Activated T-helper 17 cell treated with anti-CD3 and anti-CD28 coated beads, Interleukin-2, amount 50 U/mL, for 72 hours (primary cell): ENCODE measurements around the gene PPP1R3E. TPM values are rescaled to one million over a fixed set of nuclear protein-coding genes. Genes with fewer than 3 reads are reported as not detected.

ENCODE experiments used
- ATAC-seq: fragments of 150-1000 bp; cut with Tn5 transposase; replicated peaks from 2 replicates; pipeline ENCODE4 v1.10.0; 2021; ENCODE audit warnings: mild to moderate bottlenecking, moderate library complexity
- H3K27ac Mint-ChIP-seq: one replicate; pipeline ENCODE4 v1.8.0; 2022; ENCODE audit warnings: mixed read lengths
- H3K27me3 Mint-ChIP-seq: one replicate; pipeline ENCODE4 v1.8.0; 2022; ENCODE audit warnings: mixed read lengths
- H3K36me3 Mint-ChIP-seq: one replicate; pipeline ENCODE4 v1.8.0; 2022; ENCODE audit warnings: low read depth, mild to moderate bottlenecking, mixed read lengths
- H3K4me1 Mint-ChIP-seq: one replicate; pipeline ENCODE4 v1.8.0; 2022; ENCODE audit warnings: mixed read lengths
- H3K4me3 Mint-ChIP-seq: one replicate; pipeline ENCODE4 v1.8.0; 2022; ENCODE audit warnings: mild to moderate bottlenecking, mixed read lengths
- H3K9me3 Mint-ChIP-seq: one replicate; pipeline ENCODE4 v1.8.0; 2022; ENCODE audit warnings: mixed read lengths
- total RNA-seq, 2 donors: library from RNA; stranded (reverse); gene quantifications; one replicate each; pipeline ENCODE4 v1.2.3, GENCODE V29; 2022

PPP1R3E gene, protein sequence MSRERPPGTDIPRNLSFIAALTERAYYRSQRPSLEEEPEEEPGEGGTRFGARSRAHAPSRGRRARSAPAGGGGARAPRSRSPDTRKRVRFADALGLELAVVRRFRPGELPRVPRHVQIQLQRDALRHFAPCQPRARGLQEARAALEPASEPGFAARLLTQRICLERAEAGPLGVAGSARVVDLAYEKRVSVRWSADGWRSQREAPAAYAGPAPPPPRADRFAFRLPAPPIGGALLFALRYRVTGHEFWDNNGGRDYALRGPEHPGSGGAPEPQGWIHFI
- 10 to 100 TPM; 21.1 to 68.8 TPM for total RNA-seq

DNA sequence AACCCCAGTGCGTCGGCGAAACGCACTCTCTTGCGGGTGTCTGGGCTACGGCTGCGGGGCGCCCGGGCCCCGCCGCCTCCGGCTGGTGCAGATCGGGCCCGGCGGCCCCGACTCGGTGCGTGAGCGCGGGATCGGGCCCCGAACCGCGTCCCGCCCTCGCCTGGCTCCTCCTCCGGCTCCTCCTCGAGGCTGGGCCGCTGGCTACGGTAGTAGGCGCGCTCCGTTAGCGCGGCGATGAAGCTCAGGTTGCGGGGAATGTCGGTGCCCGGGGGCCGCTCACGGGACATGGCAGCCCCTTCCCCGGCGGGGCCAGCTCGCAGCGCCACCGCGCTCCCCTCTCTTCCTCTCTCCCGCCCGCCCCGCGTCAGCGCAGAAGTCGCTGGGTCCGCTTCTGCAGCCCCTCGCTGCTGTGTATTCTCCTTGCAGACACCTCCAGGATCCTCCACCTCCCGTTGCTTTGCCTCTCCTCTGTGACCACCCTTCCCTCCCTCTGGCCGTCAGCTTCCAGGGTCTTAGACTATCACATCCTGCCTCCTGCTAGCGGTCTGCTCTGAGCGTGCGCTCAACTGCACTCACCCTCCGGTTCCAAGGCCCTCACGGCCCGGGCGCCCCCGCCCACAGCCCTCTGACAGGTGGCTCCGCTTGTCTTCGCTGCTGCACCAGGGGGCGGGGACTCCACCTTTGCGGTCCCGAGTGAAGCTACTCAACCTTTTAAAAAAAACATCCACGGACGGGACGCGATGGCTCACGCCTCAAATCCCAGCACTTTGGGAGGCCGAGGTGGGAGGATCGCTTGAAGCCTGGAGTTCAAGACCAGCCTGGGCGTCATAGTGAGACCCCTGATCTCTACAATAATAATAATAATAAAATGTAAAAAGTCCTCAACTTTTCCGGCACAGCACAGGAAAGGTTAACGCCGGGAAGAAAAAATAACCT is at the start of gene PPP1R3E:
PPP1R3E (minus strand) TSS at position 570 of the 936 bp plus-strand sequence; CDS start at position 287, 283 bp downstream.
- Mint-ChIP-seq H3K27me3 (peaks cover 12% of the 10 kb centered on the region), H3K27ac (peak within 1 kb of the TSS; percentile 96), H3K9me3 (no peaks in the 10 kb centered on the region), H3K4me1 (peaks cover 10% of the 10 kb centered on the region), H3K4me3 (peak within 1 kb of the TSS; percentile 96), H3K36me3 (peaks cover 49% of the 10 kb centered on the region)
- ATAC-seq = peak; percentile 57

DNA sequence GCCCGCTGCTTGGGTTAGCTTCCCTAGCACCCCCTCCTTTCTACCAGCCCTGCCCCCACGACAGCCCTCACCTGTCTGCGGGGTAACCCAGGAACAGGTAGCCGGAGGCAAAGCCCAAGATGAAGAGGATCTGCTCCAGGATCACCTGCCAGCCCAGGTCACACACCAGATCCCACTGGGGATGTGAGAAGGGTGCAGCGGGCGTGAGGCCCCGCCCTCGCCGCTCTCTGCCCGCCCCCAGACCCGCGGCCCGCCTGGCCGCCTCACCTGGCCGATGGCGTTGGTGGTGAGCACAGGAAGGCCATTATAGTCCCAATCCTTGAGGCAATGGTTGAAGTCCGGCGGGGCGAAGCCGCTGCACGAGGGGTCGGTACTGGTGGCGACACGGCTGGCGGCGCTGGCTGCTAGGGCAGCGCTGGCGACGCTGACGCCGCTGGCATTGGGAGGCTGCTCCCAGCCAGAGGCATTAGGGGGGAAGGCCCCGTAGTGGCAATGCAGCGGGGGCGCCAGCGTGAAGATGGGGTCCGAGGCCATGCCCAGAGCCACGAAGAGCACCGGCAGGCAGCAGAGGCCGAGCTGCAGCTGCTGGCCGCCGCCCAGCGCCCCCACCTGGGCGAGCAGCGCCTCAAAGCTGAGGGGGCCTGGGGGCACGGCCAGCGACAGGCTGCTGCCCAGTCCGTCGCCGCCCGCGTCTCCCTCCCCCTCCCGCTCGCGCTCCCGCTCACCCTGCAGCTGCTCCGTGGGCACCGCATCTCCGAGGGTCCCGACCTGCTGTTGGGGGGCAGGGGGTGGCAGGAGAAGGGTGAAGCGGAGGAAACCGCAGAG is 49.2 kb upstream of the PPP1R3E start:
- Mint-ChIP-seq H3K4me3 (peak overlapping the region; percentile 80), H3K27me3 (peaks cover 31% of the 10 kb centered on the region), H3K9me3 (no peaks in the 10 kb centered on the region), H3K4me1 (peaks cover 8% of the 10 kb centered on the region), H3K27ac (no peak overlapping the region), H3K36me3 (no peaks in the 10 kb centered on the region)
- ATAC-seq = peak; percentile 31

DNA sequence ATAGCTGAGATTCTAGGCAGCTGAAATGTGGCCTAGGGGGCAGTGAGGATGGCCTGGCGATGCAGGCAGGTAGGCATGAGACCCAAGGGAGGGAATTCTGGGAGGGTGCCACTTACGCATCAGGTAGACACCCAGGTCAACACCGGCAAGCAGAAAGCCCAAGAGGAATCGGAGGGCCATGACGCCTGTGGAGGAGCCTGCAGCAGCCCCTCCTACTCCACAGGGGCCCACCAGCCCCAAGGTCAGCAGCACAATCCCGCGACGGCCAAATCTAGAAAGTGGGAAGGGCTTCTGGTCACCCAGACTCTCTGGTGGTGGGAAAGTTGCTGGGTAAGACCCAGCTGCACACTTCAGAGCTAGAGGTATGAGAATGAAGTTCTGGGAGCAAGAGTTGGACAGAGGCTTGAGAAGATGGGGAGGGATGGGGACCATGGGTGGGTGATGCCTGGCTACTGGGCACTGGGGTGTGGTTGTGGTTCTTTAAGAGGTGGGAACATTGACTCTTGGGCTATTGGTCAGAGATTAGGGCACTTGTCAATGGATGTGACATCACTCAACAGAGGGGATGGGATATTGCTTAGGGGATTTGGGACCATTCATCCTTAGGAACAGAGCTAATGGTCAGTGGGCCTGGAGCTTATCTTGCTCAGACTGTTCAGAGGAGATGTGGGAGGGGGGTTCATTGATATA is 46.6 kb upstream of the PPP1R3E start:
- H3K9me3 Mint-ChIP-seq = no peaks in the 10 kb centered on the region
- no peak for ATAC-seq
- no peak overlapping the region for H3K4me3 Mint-ChIP-seq
- H3K27ac Mint-ChIP-seq = no peak overlapping the region
- H3K27me3 Mint-ChIP-seq = peaks cover 24% of the 10 kb centered on the region
- peaks cover 8% of the 10 kb centered on the region for H3K4me1 Mint-ChIP-seq
- no peaks in the 10 kb centered on the region for H3K36me3 Mint-ChIP-seq

DNA sequence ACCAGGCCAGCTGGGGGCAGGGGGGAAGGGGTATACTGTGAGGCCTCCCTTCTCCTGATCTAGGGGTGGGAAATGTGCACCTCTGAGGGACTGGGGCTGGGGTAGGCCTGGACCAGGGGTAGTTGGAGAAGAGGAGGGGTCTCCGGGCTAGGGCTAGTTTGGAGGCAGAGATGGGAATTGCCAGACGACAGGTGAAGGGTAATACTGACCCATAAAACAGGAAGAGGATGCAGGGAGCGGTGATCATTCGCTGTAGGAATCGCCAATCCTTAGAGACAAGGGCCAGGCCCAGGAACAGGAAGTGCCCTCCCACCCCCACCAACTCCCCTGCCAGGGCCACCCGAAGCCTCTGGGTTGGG is 45.6 kb upstream of the PPP1R3E start:
- Mint-ChIP-seq H3K4me1 (peaks cover 5% of the 10 kb centered on the region), H3K27ac (no peak overlapping the region), H3K4me3 (no peak overlapping the region)

DNA sequence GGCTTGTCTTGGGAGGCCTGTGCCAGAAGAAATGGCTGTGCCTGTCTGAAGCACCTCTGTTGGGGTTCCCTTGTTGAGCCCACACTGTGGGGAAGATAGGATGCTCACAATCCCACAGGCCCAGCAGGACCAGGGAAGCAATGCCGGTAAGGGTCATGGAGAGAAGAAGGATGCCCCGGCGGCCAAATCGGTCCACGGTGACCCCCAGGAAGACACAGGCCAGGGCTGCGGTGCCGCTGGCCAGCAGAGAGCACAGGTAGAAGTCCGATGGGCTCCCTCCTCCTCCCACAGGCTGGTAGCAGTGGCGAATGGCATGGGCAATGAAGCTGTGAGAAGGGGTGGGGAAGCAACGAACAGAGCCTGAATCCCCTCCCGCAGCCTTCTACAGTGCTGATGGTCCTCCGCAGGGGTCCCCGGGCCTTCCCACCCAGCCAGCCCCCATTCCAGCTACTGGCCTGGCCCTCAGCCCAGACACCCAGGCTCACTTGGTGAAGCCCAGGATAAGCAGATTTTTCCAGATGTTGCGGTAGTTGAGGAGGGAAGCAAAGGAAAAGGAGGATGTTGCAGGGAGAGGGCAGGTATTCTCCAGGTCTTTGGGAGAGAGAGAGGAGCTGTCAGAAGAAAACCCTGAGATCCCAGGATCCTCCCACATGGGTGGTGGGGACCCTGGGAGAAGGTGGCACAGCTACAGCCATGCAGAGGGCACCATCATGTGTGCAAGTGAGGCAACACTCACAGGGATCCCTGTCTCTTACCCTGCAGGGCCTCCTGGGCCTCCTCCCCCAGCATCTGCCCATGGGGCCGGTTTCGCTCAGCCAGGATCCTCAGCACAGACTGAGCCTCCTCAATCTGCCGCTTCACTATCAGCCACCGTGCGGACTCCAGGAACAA is 45.0 kb upstream of the PPP1R3E start:
- Mint-ChIP-seq H3K4me3 (no peak overlapping the region), H3K9me3 (no peaks in the 10 kb centered on the region), H3K4me1 (no peaks in the 10 kb centered on the region), H3K36me3 (no peaks in the 10 kb centered on the region), H3K27me3 (peaks cover 10% of the 10 kb centered on the region), H3K27ac (no peak overlapping the region)
- ATAC-seq = no peak

More for the DNA sequence above, 45.6 kb upstream of the PPP1R3E start:
- Mint-ChIP-seq H3K36me3 (no peaks in the 10 kb centered on the region), H3K27me3 (peaks cover 13% of the 10 kb centered on the region), H3K9me3 (no peaks in the 10 kb centered on the region)
- no peak for ATAC-seq

DNA sequence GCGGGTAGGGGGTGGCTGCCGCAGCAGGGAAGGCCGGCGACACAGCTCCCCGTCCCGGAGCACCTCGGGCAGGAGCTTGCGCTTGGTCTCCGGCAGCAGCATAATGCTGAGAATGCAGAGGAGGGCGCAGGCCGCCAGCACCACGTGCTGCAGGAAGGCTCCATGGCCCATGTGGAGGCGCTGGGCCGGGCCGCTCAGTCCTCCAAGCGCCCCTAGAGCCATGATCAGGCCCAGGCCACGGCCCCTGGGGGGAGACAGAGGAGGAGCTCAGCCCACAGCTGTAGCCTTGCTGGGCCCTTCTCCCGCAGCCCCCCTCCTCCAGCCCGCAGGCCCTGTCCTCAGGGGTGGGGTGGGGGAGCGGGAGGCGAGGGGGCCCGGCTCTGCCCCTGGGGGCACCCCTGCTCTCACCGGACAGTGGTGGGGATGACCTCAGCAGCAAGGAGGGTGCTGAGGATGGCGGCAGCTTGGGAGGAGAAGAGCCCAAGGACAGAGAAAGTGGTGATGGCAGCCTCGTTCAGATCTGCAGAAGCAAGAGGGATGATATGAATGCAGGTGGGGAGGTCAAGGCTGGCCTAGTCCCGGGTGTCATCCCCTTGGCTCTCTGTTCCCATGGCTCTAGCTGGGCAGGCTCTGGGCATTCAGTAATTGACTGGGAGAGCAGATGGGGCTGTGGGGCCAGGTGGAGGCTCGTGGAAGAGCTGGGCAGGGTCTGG is 44.2 kb upstream of the PPP1R3E start:
- Mint-ChIP-seq H3K4me1 (no peaks in the 10 kb centered on the region), H3K27ac (no peak overlapping the region), H3K4me3 (no peak overlapping the region), H3K27me3 (peaks cover 10% of the 10 kb centered on the region), H3K36me3 (no peaks in the 10 kb centered on the region), H3K9me3 (no peaks in the 10 kb centered on the region)
- no peak for ATAC-seq

DNA sequence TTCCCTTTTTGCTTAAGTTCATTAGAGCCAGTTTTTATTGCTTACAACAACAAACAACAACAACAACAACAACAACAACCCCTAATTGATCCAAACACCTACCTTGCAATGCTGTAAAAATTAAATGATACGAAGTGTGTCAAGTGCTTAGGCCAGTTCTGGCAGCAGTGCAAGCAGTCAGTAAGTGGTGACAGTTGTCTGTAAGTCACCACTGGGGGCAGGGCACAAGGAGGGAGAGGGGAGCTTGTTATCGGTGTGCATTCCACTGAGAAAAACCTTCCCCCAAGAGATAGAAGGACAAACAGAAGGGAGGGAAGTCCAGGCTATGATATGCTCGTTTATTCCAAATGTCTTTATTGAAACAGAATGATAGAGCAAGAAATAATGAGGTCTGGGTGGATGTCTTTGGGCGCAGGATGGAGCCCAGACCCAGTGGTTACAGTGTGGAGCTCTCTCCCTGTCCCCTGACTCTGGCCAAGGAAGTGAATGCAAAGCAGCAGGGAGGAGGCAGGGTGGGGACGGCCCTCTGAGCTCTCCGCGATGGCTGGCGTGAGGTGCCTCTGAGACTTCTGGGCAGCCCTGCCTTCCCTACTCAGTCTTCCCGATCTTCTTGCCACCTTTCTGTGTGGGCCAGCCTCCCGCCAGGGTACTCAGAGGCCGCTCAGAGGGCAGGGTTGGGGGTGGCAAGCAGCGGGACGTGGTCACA is 43.5 kb upstream of the PPP1R3E start:
- Mint-ChIP-seq H3K9me3 (no peaks in the 10 kb centered on the region), H3K4me3 (no peak overlapping the region), H3K27me3 (peaks cover 7% of the 10 kb centered on the region), H3K4me1 (no peaks in the 10 kb centered on the region), H3K36me3 (no peaks in the 10 kb centered on the region), H3K27ac (no peak overlapping the region)
- ATAC-seq = no peak

DNA sequence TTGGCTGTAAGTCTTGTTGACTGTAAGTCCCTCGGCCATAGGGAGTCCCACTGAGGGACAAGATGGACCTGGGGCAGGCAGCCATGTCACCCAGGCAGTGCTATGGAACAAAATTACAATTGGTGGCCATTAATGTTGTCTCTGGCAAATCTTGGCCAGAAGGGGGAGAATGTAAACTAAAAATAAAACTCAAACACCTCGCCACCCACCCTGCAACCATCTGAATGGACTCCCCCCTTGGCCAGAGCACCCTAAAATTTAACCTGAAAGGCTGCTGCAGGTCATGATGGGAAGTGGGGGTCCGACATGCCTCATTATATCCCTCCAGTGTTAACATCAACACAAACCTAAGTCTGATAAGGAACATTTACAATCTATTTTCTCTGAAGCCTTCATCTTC is 41.8 kb upstream of the PPP1R3E start:
- no peaks in the 10 kb centered on the region for H3K27me3 Mint-ChIP-seq

DNA sequence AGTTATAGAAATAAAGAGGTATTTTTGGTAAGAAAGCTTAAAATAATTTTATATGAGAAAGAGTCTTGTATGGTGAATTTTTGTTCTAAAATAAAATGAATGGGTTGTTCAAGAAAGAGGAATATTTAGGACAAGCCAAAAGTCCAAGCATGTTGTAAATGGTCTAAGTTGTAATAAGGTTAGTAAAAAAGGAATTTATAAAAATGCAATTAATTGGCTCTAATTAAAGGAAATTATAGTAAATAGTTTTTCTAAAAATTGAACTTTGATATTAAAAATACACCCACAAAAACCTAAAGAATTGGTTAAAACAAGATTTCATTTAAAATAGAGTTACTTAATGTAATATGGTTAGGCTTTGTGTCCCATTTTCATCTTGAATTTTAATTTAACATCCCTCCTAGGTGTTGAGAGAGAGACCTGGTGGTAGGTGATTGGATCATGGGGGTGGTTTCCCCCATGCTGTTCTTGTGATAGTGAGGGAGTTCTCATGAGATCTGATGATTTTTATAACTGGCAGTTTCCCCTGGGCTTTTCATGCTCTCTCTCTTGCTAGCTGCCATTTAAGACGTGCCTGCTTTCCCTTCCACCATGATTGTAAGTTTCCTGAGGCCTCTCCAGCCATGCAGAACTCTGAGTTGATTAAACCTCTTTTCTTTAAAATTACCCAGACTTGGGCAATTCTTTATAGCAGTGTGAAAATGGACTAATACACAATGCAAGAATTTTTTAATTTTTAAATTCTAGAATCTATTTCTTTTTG is 37.0 kb upstream of the PPP1R3E start:
- no peaks in the 10 kb centered on the region for H3K4me1 Mint-ChIP-seq

More for the DNA sequence above, 41.8 kb upstream of the PPP1R3E start:
- H3K4me1 Mint-ChIP-seq = no peaks in the 10 kb centered on the region
- no peaks in the 10 kb centered on the region for H3K36me3 Mint-ChIP-seq
- ATAC-seq = no peak
- H3K27ac Mint-ChIP-seq = no peak overlapping the region
- H3K4me3 Mint-ChIP-seq = no peak overlapping the region
- H3K9me3 Mint-ChIP-seq = no peaks in the 10 kb centered on the region

DNA sequence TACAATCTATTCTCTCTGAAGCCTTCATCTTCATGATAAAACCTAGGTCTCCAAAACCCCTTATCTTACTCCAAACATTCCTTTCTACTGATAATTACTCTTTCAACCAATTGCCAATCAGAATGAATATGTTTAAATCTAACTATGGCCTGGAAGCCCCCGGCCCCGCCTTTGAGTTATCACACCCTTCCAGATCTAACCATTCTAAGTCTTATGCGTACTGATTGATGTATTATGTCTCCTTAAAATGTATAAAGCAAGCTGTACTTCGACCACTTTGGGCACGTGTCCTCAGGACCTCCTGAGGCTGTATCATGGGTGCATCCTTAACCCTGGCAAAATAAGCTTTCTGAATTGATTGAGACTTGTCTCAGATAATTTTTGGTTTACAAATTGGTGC is 33.0 kb upstream of the PPP1R3E start:
- Mint-ChIP-seq H3K36me3 (no peaks in the 10 kb centered on the region), H3K9me3 (no peaks in the 10 kb centered on the region), H3K4me3 (no peak overlapping the region), H3K27ac (no peak overlapping the region), H3K27me3 (peaks cover 8% of the 10 kb centered on the region), H3K4me1 (no peaks in the 10 kb centered on the region)
- no peak for ATAC-seq

More for the DNA sequence above, 37.0 kb upstream of the PPP1R3E start:
- no peak overlapping the region for H3K4me3 Mint-ChIP-seq
- no peaks in the 10 kb centered on the region for H3K36me3 Mint-ChIP-seq
- H3K27ac Mint-ChIP-seq = no peak overlapping the region
- peaks cover 8% of the 10 kb centered on the region for H3K27me3 Mint-ChIP-seq
- H3K9me3 Mint-ChIP-seq = no peaks in the 10 kb centered on the region
- no peak for ATAC-seq

DNA sequence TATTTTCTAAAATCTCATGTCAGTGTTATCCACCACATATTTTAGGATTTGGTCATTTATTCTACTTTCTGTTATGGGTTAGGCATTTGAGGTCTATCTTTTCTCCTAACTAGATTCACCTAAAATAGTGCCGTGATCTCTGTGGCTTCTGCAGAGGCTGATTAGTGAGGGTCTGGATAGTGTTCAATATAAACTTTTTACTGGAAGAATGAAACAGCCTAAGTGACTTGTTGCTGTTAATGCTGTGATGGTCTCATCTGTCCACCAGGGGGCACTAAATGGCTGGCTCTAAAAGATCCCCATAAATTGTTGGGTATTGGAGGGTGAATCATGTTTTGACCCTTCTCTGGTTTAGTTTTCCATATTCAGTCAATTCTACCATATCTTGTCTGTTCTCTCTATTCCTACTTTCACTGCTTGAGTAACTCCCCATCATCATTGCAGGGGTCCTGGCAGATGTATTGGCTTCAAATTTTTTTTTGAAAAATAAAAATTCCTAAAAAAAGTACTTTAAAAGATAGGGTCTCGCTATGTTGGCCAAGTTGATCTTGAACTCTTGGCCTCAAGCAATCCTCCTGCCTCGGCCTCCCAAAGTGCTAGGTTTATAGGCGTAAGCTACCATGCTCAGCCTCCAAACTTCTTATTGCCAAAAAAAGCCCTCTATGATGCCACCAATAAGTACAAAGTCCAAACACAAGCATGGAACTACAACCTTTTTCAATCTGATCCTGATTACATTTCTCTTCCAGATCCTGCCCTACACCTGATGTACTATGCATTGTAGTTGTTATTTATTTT is 25.5 kb upstream of the PPP1R3E start:
- Mint-ChIP-seq H3K27ac (no peak overlapping the region), H3K27me3 (no peaks in the 10 kb centered on the region), H3K9me3 (no peaks in the 10 kb centered on the region), H3K36me3 (peaks cover 34% of the 10 kb centered on the region), H3K4me3 (no peak overlapping the region), H3K4me1 (peaks cover 3% of the 10 kb centered on the region)
- peak; percentile 89 for ATAC-seq
